Panc1 (cell line): ENCODE results near the gene SLIT3.

ENCODE experiments used
- CTCF ChIP-seq: fragments of 450-650 bp; IDR thresholded peaks from 2 replicates; pipeline ENCODE4 v1.5.1; 2017; ENCODE audit warnings: mild to moderate bottlenecking
- POLR2AphosphoS5 ChIP-seq: IDR thresholded peaks from 2 replicates; pipeline ENCODE4 v1.6.1; 2012; ENCODE audit warnings: mild to moderate bottlenecking, low read depth, low read length, moderate library complexity
- REST ChIP-seq, 2 experiments: IDR thresholded peaks; 2 replicates each; pipeline ENCODE4 v1.6.1; 2011 to 2012; ENCODE audit warnings: low read depth in 2 of 2, control low read depth in 1 of 2, low read length in 1 of 2, mild to moderate bottlenecking in 1 of 2, moderate library complexity in 1 of 2; ENCODE audit not compliant: insufficient read depth in 1 of 2
- SIN3A ChIP-seq: IDR thresholded peaks from 2 replicates; pipeline ENCODE4 v1.6.1; 2012; ENCODE audit warnings: low read depth, mild to moderate bottlenecking, low read length, moderate library complexity, borderline replicate concordance; ENCODE audit not compliant: insufficient read depth

GRCh38 chr5:169328401-169328800, 27.5 kb upstream of the SLIT3 start:
- TF ChIP-seq CTCF (no peak), POLR2AphosphoS5 (no peak), SIN3A (no peak), REST (IDR thresholded peaks at IDR 0.05; ENCODE audit: insufficient read depth in 1 of 2, low read depth in 2 of 2, low read length in 1 of 2) (no peak)
